MCF 10A (cell line): Measurements from ENCODE around the gene FCHSD2. TPM values are rescaled to one million over a fixed set of nuclear protein-coding genes. Genes with fewer than 3 reads are reported as not detected.
"Not testable (repeated sequence)": the region's sequence is repeated elsewhere in the genome, so short reads cannot be mapped to it uniquely, and the experiment has no call there.

ENCODE experiments used
- BruUV-seq: library from RNA; stranded (reverse); fragments of 400-500 nt; replicated peaks from 2 replicates; lab custom pipeline; 2021; lab: Mats Ljungman, UMichigan
- CTCF ChIA-PET: fragments of 300-600 bp; sonication (Branson Sonifier 250); formaldehyde crosslinking; extraction: SDS; loops from one replicate; lab custom pipeline; 2021; ENCODE audit warnings: antibody characterized with exemption, inconsistent platforms; lab: Yijun Ruan, JAX
- POLR2A ChIA-PET: fragments of 300-600, 350-650 bp; sonication (Branson Sonifier 250); formaldehyde crosslinking; extraction: SDS; loops from one replicate; lab custom pipeline; 2020; ENCODE audit warnings: antibody characterized with exemption, inconsistent platforms; lab: Yijun Ruan, JAX
- DNase-seq: peaks from one replicate; pipeline ENCODE4 v3.0.0-alpha.2; 2018; ENCODE audit not compliant: unreplicated experiment
- H3K27ac Mint-ChIP-seq: one replicate; pipeline ENCODE4 v1.8.0; 2022; ENCODE audit warnings: mild to moderate bottlenecking, low read depth, mixed read lengths; ENCODE audit not compliant: unreplicated experiment
- H3K27me3 Mint-ChIP-seq: one replicate; pipeline ENCODE4 v1.8.0; 2022; ENCODE audit warnings: mixed read lengths; ENCODE audit not compliant: insufficient read depth, unreplicated experiment
- H3K36me3 Mint-ChIP-seq: one replicate; pipeline ENCODE4 v1.8.0; 2022; ENCODE audit warnings: mild to moderate bottlenecking, moderate library complexity, mixed read lengths; ENCODE audit not compliant: insufficient read depth, unreplicated experiment
- H3K4me1 Mint-ChIP-seq: one replicate; pipeline ENCODE4 v1.8.0; 2022; ENCODE audit warnings: mixed read lengths; ENCODE audit not compliant: insufficient read depth, unreplicated experiment
- H3K4me3 Mint-ChIP-seq: one replicate; pipeline ENCODE4 v1.8.0; 2022; ENCODE audit warnings: mild to moderate bottlenecking, moderate library complexity, mixed read lengths; ENCODE audit not compliant: unreplicated experiment
- H3K9me3 Mint-ChIP-seq: one replicate; pipeline ENCODE4 v1.8.0; 2022; ENCODE audit warnings: mixed read lengths; ENCODE audit not compliant: unreplicated experiment
- intact Hi-C: fragments of 100-400 bp; cut with micrococcal nuclease; formaldehyde crosslinking; loops from 2 replicates; pipeline ENCODE4 v1.14.1; 2022
- total RNA-seq: library from RNA; stranded (reverse); gene quantifications from 2 replicates; pipeline ENCODE4 v1.2.3, GENCODE V29; 2022
- TF ChIP-seq, protein P1 (sequence below): fragments of 200-600 bp; IDR thresholded peaks from one replicate; pipeline ENCODE4 v1.8.0; 2022; ENCODE audit warnings: antibody characterized with exemption, mild to moderate bottlenecking; ENCODE audit not compliant: unreplicated experiment

The FCHSD2 gene
- total RNA-seq, 1 experiment from 2014 or later = 12.8 TPM

DNA sequence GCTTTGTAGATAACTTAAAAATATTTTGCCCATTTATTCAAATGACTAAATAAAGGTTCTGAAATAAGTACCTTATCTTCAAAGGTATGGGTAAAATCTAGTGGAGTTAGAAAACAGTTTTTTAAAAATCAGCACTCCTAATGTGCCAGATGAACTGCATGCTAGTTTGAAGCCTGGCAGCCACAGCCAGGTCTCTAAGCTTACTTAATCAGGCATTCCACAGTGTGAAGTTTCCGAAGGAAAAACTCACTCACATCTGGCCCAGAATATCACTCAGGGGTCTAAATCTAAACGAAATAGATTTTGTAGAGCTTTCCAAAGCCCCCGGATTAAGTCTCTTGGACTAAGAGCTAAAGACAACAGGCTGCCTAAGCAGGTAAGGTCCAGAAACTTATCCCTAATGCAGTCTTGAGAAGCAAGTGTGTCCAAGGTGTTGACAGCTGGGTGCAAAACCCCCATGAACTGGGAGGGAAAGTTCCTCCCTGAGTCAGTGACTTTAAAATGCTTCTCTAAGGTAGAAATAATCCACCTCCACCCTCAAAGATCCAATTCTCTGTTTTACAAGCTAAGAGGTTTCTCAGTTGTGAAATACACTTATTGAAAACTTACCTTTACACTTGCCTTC lies 157.6 kb downstream of the FCHSD2 start:
- Mint-ChIP-seq H3K27me3 (no peaks in the 10 kb centered on the region), H3K4me3 (no peak overlapping the region), H3K9me3 (no peaks in the 10 kb centered on the region), H3K27ac (no peak overlapping the region), H3K4me1 (peaks cover 1% of the 10 kb centered on the region), H3K36me3 (no peaks in the 10 kb centered on the region)
- ChIA-PET CTCF (interaction anchor here (0.6 kb wide), 1 partner anchor 321 kb away, joined by 5 read pairs; no protein-coding TSS in a partner anchor), POLR2A (interaction anchor here (0.7 kb wide), 1 partner anchor 43 kb away, joined by 3 read pairs; no protein-coding TSS in a partner anchor)
- no TSS peak for BruUV-seq
- TF ChIP-seq, protein P1, sequence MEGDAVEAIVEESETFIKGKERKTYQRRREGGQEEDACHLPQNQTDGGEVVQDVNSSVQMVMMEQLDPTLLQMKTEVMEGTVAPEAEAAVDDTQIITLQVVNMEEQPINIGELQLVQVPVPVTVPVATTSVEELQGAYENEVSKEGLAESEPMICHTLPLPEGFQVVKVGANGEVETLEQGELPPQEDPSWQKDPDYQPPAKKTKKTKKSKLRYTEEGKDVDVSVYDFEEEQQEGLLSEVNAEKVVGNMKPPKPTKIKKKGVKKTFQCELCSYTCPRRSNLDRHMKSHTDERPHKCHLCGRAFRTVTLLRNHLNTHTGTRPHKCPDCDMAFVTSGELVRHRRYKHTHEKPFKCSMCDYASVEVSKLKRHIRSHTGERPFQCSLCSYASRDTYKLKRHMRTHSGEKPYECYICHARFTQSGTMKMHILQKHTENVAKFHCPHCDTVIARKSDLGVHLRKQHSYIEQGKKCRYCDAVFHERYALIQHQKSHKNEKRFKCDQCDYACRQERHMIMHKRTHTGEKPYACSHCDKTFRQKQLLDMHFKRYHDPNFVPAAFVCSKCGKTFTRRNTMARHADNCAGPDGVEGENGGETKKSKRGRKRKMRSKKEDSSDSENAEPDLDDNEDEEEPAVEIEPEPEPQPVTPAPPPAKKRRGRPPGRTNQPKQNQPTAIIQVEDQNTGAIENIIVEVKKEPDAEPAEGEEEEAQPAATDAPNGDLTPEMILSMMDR = no peak
- intact Hi-C loops = no loop called here
- DNase-seq = no peak

- no peak overlapping the region for H3K4me3 Mint-ChIP-seq
- intact Hi-C loops = no loop called here
- no peaks in the 10 kb centered on the region for H3K9me3 Mint-ChIP-seq
- TF ChIP-seq, protein P1 = no peak
- DNase-seq = no peak
- H3K27ac Mint-ChIP-seq = no peak overlapping the region
- POLR2A ChIA-PET = interaction anchor here (0.7 kb wide), 1 partner anchor 812 kb away, joined by 3 read pairs; no protein-coding TSS in a partner anchor
- H3K4me1 Mint-ChIP-seq = no peaks in the 10 kb centered on the region
- CTCF ChIA-PET = interaction anchor here (0.6 kb wide), 1 partner anchor 254 kb away, joined by 4 read pairs; no protein-coding TSS in a partner anchor
- no peaks in the 10 kb centered on the region for H3K27me3 Mint-ChIP-seq
- no peaks in the 10 kb centered on the region for H3K36me3 Mint-ChIP-seq
- no TSS peak for BruUV-seq
Observed at GRCh38 chr11:72983560-72983959, 158.6 kb downstream of the FCHSD2 start.

- Mint-ChIP-seq H3K4me1 (no peaks in the 10 kb centered on the region), H3K36me3 (no peaks in the 10 kb centered on the region), H3K27ac (no peak overlapping the region), H3K9me3 (no peaks in the 10 kb centered on the region), H3K27me3 (no peaks in the 10 kb centered on the region), H3K4me3 (no peak overlapping the region)
- CTCF ChIA-PET = interaction anchor here (0.5 kb wide), 1 partner anchor 144 kb away, joined by 4 read pairs; no protein-coding TSS in a partner anchor
- no TSS peak for BruUV-seq
- POLR2A ChIA-PET = interaction anchor here (0.7 kb wide), 2 partner anchors 27 to 160 kb away, joined by 3 read pairs; partner anchors contain the start of gene FCHSD2
- no peak for DNase-seq
- TF ChIP-seq, protein P1 = no peak
- intact Hi-C loops = no loop called here
Observed at GRCh38 chr11:72981971-72982685, 160.0 kb downstream of the FCHSD2 start.

DNA sequence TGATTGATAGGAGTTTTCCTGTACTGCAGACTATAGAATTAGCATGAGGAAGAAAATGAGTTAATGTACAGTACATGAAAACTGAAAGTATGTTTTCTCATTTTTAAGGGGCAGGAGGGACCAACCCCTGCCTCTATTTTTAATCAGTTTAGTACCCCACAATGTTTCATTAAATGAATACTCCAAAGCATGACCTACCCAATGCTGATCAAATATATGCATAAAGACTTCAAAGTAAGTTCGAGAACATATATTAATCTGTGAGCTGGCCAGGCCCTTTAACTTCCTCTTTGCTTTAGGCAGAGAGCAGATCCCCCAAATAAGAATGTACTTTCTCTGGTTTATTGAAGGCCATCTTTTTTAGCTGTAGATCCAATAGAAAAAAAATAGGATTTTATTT lies 161.0 kb downstream of the FCHSD2 start:
- intact Hi-C loops = no loop called here
- Mint-ChIP-seq H3K9me3 (no peaks in the 10 kb centered on the region), H3K27me3 (no peaks in the 10 kb centered on the region), H3K4me1 (no peaks in the 10 kb centered on the region), H3K4me3 (no peak overlapping the region), H3K27ac (no peak overlapping the region), H3K36me3 (peaks cover 6% of the 10 kb centered on the region)
- no peak for DNase-seq
- CTCF ChIA-PET = interaction anchor here (0.6 kb wide), 1 partner anchor 161 kb away, joined by 3 read pairs; the partner anchor contains the start of gene FCHSD2
- TF ChIP-seq, protein P1 = no peak
- BruUV-seq = no TSS peak
- POLR2A ChIA-PET = no interaction called here

DNA sequence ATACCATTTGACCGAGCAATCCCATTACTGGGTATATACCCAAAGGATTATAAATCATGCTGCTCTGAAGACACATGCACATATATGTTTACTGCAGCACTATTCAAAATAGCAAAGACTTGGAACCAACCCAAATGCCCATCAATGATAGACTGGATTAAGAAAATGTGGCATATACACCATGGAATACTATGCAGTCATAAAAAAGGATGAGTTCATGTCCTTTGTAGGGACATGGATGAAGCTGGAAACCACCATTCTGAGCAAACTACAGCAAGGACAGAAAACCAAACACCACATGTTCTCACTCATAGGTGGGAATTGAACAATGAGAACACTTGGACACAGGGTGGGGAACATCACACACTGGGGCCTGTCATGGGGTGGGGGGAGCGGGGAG lies 164.3 kb downstream of the FCHSD2 start:
- H3K27ac Mint-ChIP-seq, intact Hi-C loops, H3K27me3 Mint-ChIP-seq, CTCF ChIA-PET, H3K9me3 Mint-ChIP-seq, DNase-seq, POLR2A ChIA-PET, BruUV-seq, H3K36me3 Mint-ChIP-seq, H3K4me3 Mint-ChIP-seq: not testable (repeated sequence)
- H3K4me1 Mint-ChIP-seq = peaks cover 19% of the 10 kb centered on the region

GRCh38 chr11:72976522-72976892 lies 165.6 kb downstream of the FCHSD2 start:
- H3K9me3 Mint-ChIP-seq, H3K36me3 Mint-ChIP-seq, H3K4me3 Mint-ChIP-seq, H3K27ac Mint-ChIP-seq, intact Hi-C loops, BruUV-seq, H3K27me3 Mint-ChIP-seq, DNase-seq: not testable (repeated sequence)
- ChIA-PET CTCF (interaction anchor here (0.7 kb wide), 1 partner anchor 309 kb away, joined by 3 read pairs; no protein-coding TSS in a partner anchor), POLR2A (interaction anchor here (1.4 kb wide), 2 partner anchors 20 to 24 kb away, joined by 4 to 5 read pairs; no protein-coding TSS in a partner anchor)
- H3K4me1 Mint-ChIP-seq = peaks cover 28% of the 10 kb centered on the region
